ENCODE measurements around the gene FADS6. TPM values are rescaled to one million over a fixed set of nuclear protein-coding genes. Genes with fewer than 3 reads are reported as not detected.
A peak's percentile ranks its signal among the peaks of the same experiment; 100 is the strongest.

FADS6 gene
- total and polyA plus RNA-seq, 2 of the 13 experiments (the other 11 are each of a cell fraction or from before 2014, with no cell fraction given) = 0.11 TPM

DNA sequence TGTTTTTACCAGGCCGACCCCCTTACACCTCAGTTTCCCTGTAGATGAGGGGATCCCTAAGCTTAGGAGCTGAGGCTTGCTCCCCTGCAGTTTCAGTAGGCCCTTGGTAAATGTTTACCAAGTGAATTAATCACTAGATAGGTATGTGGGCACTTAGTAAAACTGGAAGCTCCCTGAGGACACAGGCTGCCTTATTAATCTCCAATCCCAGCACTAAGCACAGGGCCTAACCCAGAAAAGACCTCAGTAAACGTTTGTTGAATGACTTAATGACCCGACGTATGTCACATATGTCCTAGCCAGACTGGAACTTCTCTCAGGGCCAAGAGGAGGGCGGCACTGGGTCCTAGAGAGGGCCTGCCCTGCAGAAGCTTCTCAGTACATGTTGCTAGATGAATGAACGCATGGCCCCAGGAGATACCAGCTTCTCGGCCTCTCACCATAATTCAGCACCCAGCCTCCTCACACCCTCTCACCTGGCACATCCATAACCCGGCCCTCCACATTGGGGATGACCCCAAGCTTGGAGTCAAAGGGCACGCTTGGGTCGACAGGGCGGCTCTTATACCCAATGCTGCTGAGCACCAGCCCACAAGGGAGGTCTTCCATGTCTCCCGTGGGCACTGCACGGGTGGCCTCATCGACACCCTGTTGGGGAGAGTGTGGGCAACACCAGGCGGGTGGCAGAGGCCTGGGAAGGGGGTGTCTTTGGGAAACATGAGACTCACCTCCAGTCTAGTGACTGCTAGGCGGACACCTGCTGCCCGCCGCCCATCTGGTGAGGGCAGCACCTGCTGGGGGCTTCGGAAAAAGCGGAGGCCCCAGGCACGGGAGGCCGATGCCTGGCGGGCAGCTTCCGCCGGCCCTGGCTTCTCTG, 29.8 kb downstream of the FADS6 start (continued):
- TF ChIP-seq, protein P1, sequence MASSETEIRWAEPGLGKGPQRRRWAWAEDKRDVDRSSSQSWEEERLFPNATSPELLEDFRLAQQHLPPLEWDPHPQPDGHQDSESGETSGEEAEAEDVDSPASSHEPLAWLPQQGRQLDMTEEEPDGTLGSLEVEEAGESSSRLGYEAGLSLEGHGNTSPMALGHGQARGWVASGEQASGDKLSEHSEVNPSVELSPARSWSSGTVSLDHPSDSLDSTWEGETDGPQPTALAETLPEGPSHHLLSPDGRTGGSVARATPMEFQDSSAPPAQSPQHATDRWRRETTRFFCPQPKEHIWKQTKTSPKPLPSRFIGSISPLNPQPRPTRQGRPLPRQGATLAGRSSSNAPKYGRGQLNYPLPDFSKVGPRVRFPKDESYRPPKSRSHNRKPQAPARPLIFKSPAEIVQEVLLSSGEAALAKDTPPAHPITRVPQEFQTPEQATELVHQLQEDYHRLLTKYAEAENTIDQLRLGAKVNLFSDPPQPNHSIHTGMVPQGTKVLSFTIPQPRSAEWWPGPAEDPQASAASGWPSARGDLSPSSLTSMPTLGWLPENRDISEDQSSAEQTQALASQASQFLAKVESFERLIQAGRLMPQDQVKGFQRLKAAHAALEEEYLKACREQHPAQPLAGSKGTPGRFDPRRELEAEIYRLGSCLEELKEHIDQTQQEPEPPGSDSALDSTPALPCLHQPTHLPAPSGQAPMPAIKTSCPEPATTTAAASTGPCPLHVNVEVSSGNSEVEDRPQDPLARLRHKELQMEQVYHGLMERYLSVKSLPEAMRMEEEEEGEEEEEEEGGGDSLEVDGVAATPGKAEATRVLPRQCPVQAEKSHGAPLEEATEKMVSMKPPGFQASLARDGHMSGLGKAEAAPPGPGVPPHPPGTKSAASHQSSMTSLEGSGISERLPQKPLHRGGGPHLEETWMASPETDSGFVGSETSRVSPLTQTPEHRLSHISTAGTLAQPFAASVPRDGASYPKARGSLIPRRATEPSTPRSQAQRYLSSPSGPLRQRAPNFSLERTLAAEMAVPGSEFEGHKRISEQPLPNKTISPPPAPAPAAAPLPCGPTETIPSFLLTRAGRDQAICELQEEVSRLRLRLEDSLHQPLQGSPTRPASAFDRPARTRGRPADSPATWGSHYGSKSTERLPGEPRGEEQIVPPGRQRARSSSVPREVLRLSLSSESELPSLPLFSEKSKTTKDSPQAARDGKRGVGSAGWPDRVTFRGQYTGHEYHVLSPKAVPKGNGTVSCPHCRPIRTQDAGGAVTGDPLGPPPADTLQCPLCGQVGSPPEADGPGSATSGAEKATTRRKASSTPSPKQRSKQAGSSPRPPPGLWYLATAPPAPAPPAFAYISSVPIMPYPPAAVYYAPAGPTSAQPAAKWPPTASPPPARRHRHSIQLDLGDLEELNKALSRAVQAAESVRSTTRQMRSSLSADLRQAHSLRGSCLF (CRISPR knock-in tag; IDR thresholded peaks at IDR 0.05; ENCODE audit: borderline replicate concordance) = no peak
- no peak for TF ChIP-seq SAP130 (CRISPR knock-in tag; IDR thresholded peaks at IDR 0.05; ENCODE audit: low read depth)
- peak; percentile 94 for TF ChIP-seq ZNF3 (CRISPR knock-in tag; IDR thresholded peaks at IDR 0.05)
- TF ChIP-seq ZNF20 (CRISPR knock-in tag; IDR thresholded peaks at IDR 0.05) = no peak
- no peak for TF ChIP-seq NR1H2 (CRISPR knock-in tag; IDR thresholded peaks at IDR 0.05; ENCODE audit: borderline replicate concordance, low read depth)
- no peak for TF ChIP-seq ZNF354B (CRISPR knock-in tag; IDR thresholded peaks at IDR 0.05)
- no peak for TF ChIP-seq ZSCAN22 (CRISPR knock-in tag; IDR thresholded peaks at IDR 0.05)
- no peak for TF ChIP-seq LCORL (IDR thresholded peaks at IDR 0.05)
- no peak for TF ChIP-seq LCORL (CRISPR knock-in tag; IDR thresholded peaks at IDR 0.05)
- no peak for TF ChIP-seq ATF7 (IDR thresholded peaks at IDR 0.05)
- TF ChIP-seq ATF7 (CRISPR knock-in tag; IDR thresholded peaks at IDR 0.05) = 0 out of 2 replicates have a peak, but pooled peaks have one; percentile 9
- TF ChIP-seq ZNF143 (CRISPR knock-in tag; IDR thresholded peaks at IDR 0.05) = no peak
- no peak for TF ChIP-seq TBX3 (IDR thresholded peaks at IDR 0.05; ENCODE audit: borderline replicate concordance)
- TF ChIP-seq, protein P2, sequence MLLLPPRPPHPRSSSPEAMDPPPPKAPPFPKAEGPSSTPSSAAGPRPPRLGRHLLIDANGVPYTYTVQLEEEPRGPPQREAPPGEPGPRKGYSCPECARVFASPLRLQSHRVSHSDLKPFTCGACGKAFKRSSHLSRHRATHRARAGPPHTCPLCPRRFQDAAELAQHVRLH (CRISPR knock-in tag; IDR thresholded peaks at IDR 0.05; ENCODE audit: borderline replicate concordance, low read depth) = no peak
- no peak for TF ChIP-seq ZNF317 (CRISPR knock-in tag; IDR thresholded peaks at IDR 0.05)
- TF ChIP-seq ZNF563 (CRISPR knock-in tag; IDR thresholded peaks at IDR 0.05) = no peak
- no peak for TF ChIP-seq DR1 (CRISPR knock-in tag; IDR thresholded peaks at IDR 0.05)
